Upper lobe of left lung (tissue), 4 donors: ENCODE data around the gene FOXP4.

ENCODE experiments used
- CTCF ChIP-seq, 6 experiments: fragments of 450-650 bp in 4 of 6; fragments of 200-600 bp in 2 of 6; sonication (generic) in 2 of 6; IDR thresholded peaks; one replicate each; pipeline ENCODE4 v1.5.1; 2016 to 2019; ENCODE audit warnings: antibody characterized with exemption in 6 of 6
- EP300 ChIP-seq, 4 donors: sonication (generic); formaldehyde crosslinking; IDR thresholded peaks; one replicate each; pipeline ENCODE4 v1.5.1; 2017; ENCODE audit warnings: antibody characterized with exemption in 4 of 4, control low read depth in 2 of 4
- POLR2A ChIP-seq, 4 donors: fragments of 450-650 bp; IDR thresholded peaks; one replicate each; pipeline ENCODE4 v1.5.1; 2016 to 2017; ENCODE audit warnings: antibody characterized with exemption in 4 of 4, mild to moderate bottlenecking in 2 of 4
- POLR2AphosphoS5 ChIP-seq, 2 donors: sonication (generic); formaldehyde crosslinking; IDR thresholded peaks; one replicate each; pipeline ENCODE4 v1.5.1; 2017; ENCODE audit warnings: antibody characterized with exemption in 2 of 2

GRCh38 chr6:41596096-41596685 is 50.0 kb downstream of the FOXP4 start:
- TF ChIP-seq CTCF (IDR thresholded peaks at IDR 0.05) (no peak), POLR2A (IDR thresholded peaks at IDR 0.05) (no peak), EP300 (IDR thresholded peaks at IDR 0.05) (no peak), POLR2AphosphoS5 (IDR thresholded peaks at IDR 0.05) (no peak)
